GM21723 (cell line): ENCODE data around the gene FUBP1.
"Not testable (repeated sequence)": the region's sequence is repeated elsewhere in the genome, so short reads cannot be mapped to it uniquely, and the experiment has no call there.

Experiments used
- ATAC-seq: cut with Tn5 transposase; IDR thresholded peaks from one replicate; pipeline ENCODE4 v1.9.1; 2021; ENCODE audit warnings: mild to moderate bottlenecking, moderate library complexity; ENCODE audit not compliant: unreplicated experiment

Gene FUBP1

GRCh38 chr1:77978969-77979876 lies at the start of gene FUBP1:
FUBP1 (minus strand) TSS chr1:77979072; CDS start chr1:77979004, 68 bp downstream.
- peak; percentile 78 for ATAC-seq

GRCh38 chr1:78021134-78021533 lies 42.3 kb upstream of the FUBP1 start:
- not testable (repeated sequence) for ATAC-seq

- no peak for ATAC-seq
Measured at GRCh38 chr1:78019024-78019423, 40.2 kb upstream of the FUBP1 start.

GRCh38 chr1:78015148-78015547 lies 36.3 kb upstream of the FUBP1 start:
- no peak for ATAC-seq

GRCh38 chr1:78011050-78011449 lies 32.2 kb upstream of the FUBP1 start:
- ATAC-seq: no peak

GRCh38 chr1:78009836-78010235 lies 31.0 kb upstream of the FUBP1 start:
- no peak for ATAC-seq

- no peak for ATAC-seq
Measured at GRCh38 chr1:78009276-78009675, 30.4 kb upstream of the FUBP1 start.

- ATAC-seq: no peak
Measured at GRCh38 chr1:78007677-78008341, 28.9 kb upstream of the FUBP1 start.

- no peak for ATAC-seq
Measured at GRCh38 chr1:78006521-78006920, 27.6 kb upstream of the FUBP1 start.

- no peak for ATAC-seq
Measured at GRCh38 chr1:78005755-78006154, 26.9 kb upstream of the FUBP1 start.

- no peak for ATAC-seq
Measured at GRCh38 chr1:78005448-78005722, 26.5 kb upstream of the FUBP1 start.

GRCh38 chr1:78004719-78005447 lies 26.0 kb upstream of the FUBP1 start, which contains the start of gene DNAJB4:
DNAJB4 (plus strand) TSS chr1:78004939; CDS start chr1:78005111, 172 bp downstream.
- ATAC-seq: peak; percentile 98

- ATAC-seq: peak; percentile 53
Measured at GRCh38 chr1:78003882-78004718, 25.2 kb upstream of the FUBP1 start.

- no peak for ATAC-seq
Measured at GRCh38 chr1:78003070-78003746, 24.3 kb upstream of the FUBP1 start.

GRCh38 chr1:78000536-78000935 lies 21.7 kb upstream of the FUBP1 start:
- ATAC-seq: not testable (repeated sequence)

- ATAC-seq: no peak
Measured at GRCh38 chr1:77996734-77997133, 17.9 kb upstream of the FUBP1 start.

GRCh38 chr1:77994117-77994705 lies 15.3 kb upstream of the FUBP1 start:
- ATAC-seq: no peak

- ATAC-seq: no peak
Measured at GRCh38 chr1:77991638-77992037, 12.8 kb upstream of the FUBP1 start.

- ATAC-seq: no peak
Measured at GRCh38 chr1:77990629-77991204, 11.8 kb upstream of the FUBP1 start.
